IPS-18a (cell line): ENCODE results near the gene MARCHF6.
"Not testable (repeated sequence)": the region's sequence is repeated elsewhere in the genome, so short reads cannot be mapped to it uniquely, and the experiment has no call there.

Source experiments
- H3K27ac ChIP-seq: one replicate; pipeline ENCODE4 v1.5.1; 2013; ENCODE audit warnings: low read length
- H3K27me3 ChIP-seq: one replicate; pipeline ENCODE4 v1.6.1; 2013; ENCODE audit warnings: mild to moderate bottlenecking, low read length; ENCODE audit not compliant: control insufficient read depth, insufficient read depth
- H3K36me3 ChIP-seq: one replicate; pipeline ENCODE4 v1.6.1; 2013; ENCODE audit warnings: low read depth, low read length; ENCODE audit not compliant: control insufficient read depth
- H3K4me1 ChIP-seq: one replicate; pipeline ENCODE4 v1.6.1; 2013; ENCODE audit warnings: low read depth, low read length; ENCODE audit not compliant: control insufficient read depth
- H3K4me3 ChIP-seq: one replicate; pipeline ENCODE4 v1.5.1; 2013; ENCODE audit warnings: low read length
- H3K9ac ChIP-seq: one replicate; pipeline ENCODE4 v1.6.1; 2013; ENCODE audit warnings: mild to moderate bottlenecking, low read length, moderate library complexity
- H3K9me3 ChIP-seq: one replicate; pipeline ENCODE4 v1.6.1; 2013; ENCODE audit warnings: low read depth, low read length; ENCODE audit not compliant: control insufficient read depth

Gene MARCHF6

GRCh38 chr5:10358999-10359398, 5.5 kb downstream of the MARCHF6 start:
- H3K4me1 ChIP-seq: peaks cover 10% of the 10 kb centered on the region
- no peak overlapping the region for H3K27ac ChIP-seq
- no peaks in the 10 kb centered on the region for H3K9me3 ChIP-seq
- H3K27me3 ChIP-seq: no peaks in the 10 kb centered on the region
- no peak overlapping the region for H3K4me3 ChIP-seq
- H3K9ac ChIP-seq: no peak overlapping the region
- H3K36me3 ChIP-seq: no peaks in the 10 kb centered on the region

GRCh38 chr5:10360686-10361085, 7.2 kb downstream of the MARCHF6 start:
- no peak overlapping the region for H3K27ac ChIP-seq
- H3K9me3 ChIP-seq: no peaks in the 10 kb centered on the region
- peaks cover 2% of the 10 kb centered on the region for H3K4me1 ChIP-seq
- H3K9ac ChIP-seq: no peak overlapping the region
- H3K36me3 ChIP-seq: no peaks in the 10 kb centered on the region
- H3K27me3 ChIP-seq: no peaks in the 10 kb centered on the region
- no peak overlapping the region for H3K4me3 ChIP-seq

GRCh38 chr5:10363519-10364185, 10.2 kb downstream of the MARCHF6 start:
- no peak overlapping the region for H3K4me3 ChIP-seq
- no peak overlapping the region for H3K27ac ChIP-seq
- H3K9me3 ChIP-seq: no peaks in the 10 kb centered on the region
- H3K36me3 ChIP-seq: no peaks in the 10 kb centered on the region
- no peak overlapping the region for H3K9ac ChIP-seq
- H3K27me3 ChIP-seq: no peaks in the 10 kb centered on the region
- H3K4me1 ChIP-seq: no peaks in the 10 kb centered on the region

- Histone ChIP-seq H3K27ac (no peak overlapping the region), H3K27me3 (no peaks in the 10 kb centered on the region), H3K4me3 (no peak overlapping the region), H3K4me1 (no peaks in the 10 kb centered on the region), H3K36me3 (no peaks in the 10 kb centered on the region), H3K9ac (no peak overlapping the region), H3K9me3 (no peaks in the 10 kb centered on the region)
Observed at GRCh38 chr5:10364186-10364689, 10.7 kb downstream of the MARCHF6 start.

- H3K36me3 ChIP-seq: no peaks in the 10 kb centered on the region
- no peak overlapping the region for H3K9ac ChIP-seq
- H3K9me3 ChIP-seq: no peaks in the 10 kb centered on the region
- H3K4me1 ChIP-seq: no peaks in the 10 kb centered on the region
- H3K4me3 ChIP-seq: no peak overlapping the region
- no peaks in the 10 kb centered on the region for H3K27me3 ChIP-seq
- no peak overlapping the region for H3K27ac ChIP-seq
Observed at GRCh38 chr5:10365782-10366181, 12.3 kb downstream of the MARCHF6 start.

- Histone ChIP-seq H3K36me3 (no peaks in the 10 kb centered on the region), H3K4me3 (no peak overlapping the region), H3K27ac (no peak overlapping the region), H3K27me3 (no peaks in the 10 kb centered on the region), H3K4me1 (peaks cover 5% of the 10 kb centered on the region), H3K9ac (no peak overlapping the region), H3K9me3 (no peaks in the 10 kb centered on the region)
Observed at GRCh38 chr5:10366310-10367272, 13.1 kb downstream of the MARCHF6 start.

- Histone ChIP-seq H3K36me3 (no peaks in the 10 kb centered on the region), H3K4me3 (no peak overlapping the region), H3K27me3 (no peaks in the 10 kb centered on the region), H3K27ac (no peak overlapping the region), H3K9me3 (no peaks in the 10 kb centered on the region), H3K4me1 (peaks cover 8% of the 10 kb centered on the region), H3K9ac (no peak overlapping the region)
Observed at GRCh38 chr5:10367579-10367978, 14.1 kb downstream of the MARCHF6 start.

GRCh38 chr5:10370931-10371330, 17.4 kb downstream of the MARCHF6 start:
- H3K9me3 ChIP-seq: no peaks in the 10 kb centered on the region
- no peak overlapping the region for H3K27ac ChIP-seq
- no peaks in the 10 kb centered on the region for H3K27me3 ChIP-seq
- H3K9ac ChIP-seq: no peak overlapping the region
- H3K4me3 ChIP-seq: no peak overlapping the region
- H3K36me3 ChIP-seq: no peaks in the 10 kb centered on the region
- peaks cover 8% of the 10 kb centered on the region for H3K4me1 ChIP-seq

- not testable (repeated sequence) for H3K4me3 ChIP-seq, H3K27ac ChIP-seq, H3K4me1 ChIP-seq, H3K9ac ChIP-seq, H3K27me3 ChIP-seq, H3K9me3 ChIP-seq, H3K36me3 ChIP-seq
Observed at GRCh38 chr5:10371369-10371768, 17.9 kb downstream of the MARCHF6 start.

- Histone ChIP-seq H3K27ac (no peak overlapping the region), H3K36me3 (peaks cover 5% of the 10 kb centered on the region), H3K9me3 (no peaks in the 10 kb centered on the region), H3K9ac (no peak overlapping the region), H3K4me3 (no peak overlapping the region), H3K27me3 (no peaks in the 10 kb centered on the region), H3K4me1 (peaks cover 8% of the 10 kb centered on the region)
Observed at GRCh38 chr5:10372726-10373709, 19.5 kb downstream of the MARCHF6 start.
